B cell (primary cell): Measurements from ENCODE around the gene SLC6A6. TPM values are rescaled to one million over a fixed set of nuclear protein-coding genes. Genes with fewer than 3 reads are reported as not detected.

Experiments used
- ATAC-seq: fragments of 200-7000 bp; cut with Tn5 transposase; one replicate; pipeline ENCODE4 v1.10.0; 2021; ENCODE audit warnings: low read depth, mild to moderate bottlenecking, moderate number of reproducible peaks, moderate library complexity
- CTCF ChIA-PET: fragments of 350-600 bp; sonication (Branson Sonifier 250); formaldehyde crosslinking; loops from one replicate; lab custom pipeline; 2021; ENCODE audit warnings: antibody characterized with exemption, inconsistent platforms; lab: Charles Lee
- POLR2A ChIA-PET: fragments of 350-600 bp; sonication (Branson Sonifier 250); formaldehyde crosslinking; loops from one replicate; lab custom pipeline; 2021; ENCODE audit warnings: antibody characterized with exemption; lab: Charles Lee
- DNase-seq: peaks from one replicate; pipeline ENCODE4 v3.0.0; 2013
- H2AFZ ChIP-seq: 2 replicates; pipeline ENCODE4 v1.6.1; 2012; ENCODE audit warnings: mild to moderate bottlenecking, low read depth, low read length; ENCODE audit not compliant: insufficient read depth, poor library complexity, severe bottlenecking
- H3K27ac ChIP-seq, 2 donors: 1 replicate in 1 of 2; 2 replicates in 1 of 2; pipeline ENCODE4 v1.5.1; 2012 to 2013; ENCODE audit warnings: low read length in 2 of 2, mild to moderate bottlenecking in 2 of 2, moderate library complexity in 1 of 2
- H3K27me3 ChIP-seq, 4 experiments: fragments of 200-600 bp in 1 of 4; sonication (generic) in 1 of 4; replicated peaks in 1 of 4; 1 replicate in 2 of 4; 2 replicates in 2 of 4; pipeline versions ENCODE4 v1.6.1 to v1.7.0; 2013 to 2016; ENCODE audit warnings: low read length in 3 of 4, mild to moderate bottlenecking in 2 of 4, mixed read lengths in 1 of 4, moderate library complexity in 1 of 4; ENCODE audit not compliant: insufficient read depth in 4 of 4, control insufficient read depth in 3 of 4; ENCODE audit errors: control extremely low read depth in 1 of 4
- H3K36me3 ChIP-seq, 2 experiments: replicated peaks in 1 of 2; 1 replicate in 1 of 2; 2 replicates in 1 of 2; pipeline versions ENCODE4 v1.6.1 to v1.7.1; 2013; ENCODE audit warnings: low read length in 1 of 2; ENCODE audit not compliant: insufficient read depth in 2 of 2, control insufficient read depth in 1 of 2; ENCODE audit errors: control extremely low read depth in 1 of 2, extremely low read depth in 1 of 2
- H3K4me1 ChIP-seq, 2 donors: fragments of 200-600 bp in 1 of 2; sonication (generic) in 1 of 2; 1 replicate in 1 of 2; 2 replicates in 1 of 2; pipeline versions ENCODE4 v1.5.1 to v1.6.1; 2013 to 2017; ENCODE audit warnings: low read length in 2 of 2; ENCODE audit not compliant: control insufficient read depth in 2 of 2, insufficient read depth in 2 of 2
- H3K4me2 ChIP-seq: replicated peaks from 2 replicates; pipeline ENCODE3; 2012; ENCODE audit warnings: mild to moderate bottlenecking, low read depth, low read length; ENCODE audit not compliant: poor library complexity, severe bottlenecking
- H3K4me3 ChIP-seq, 5 experiments: fragments of 200-600 bp in 1 of 5; sonication (generic) in 1 of 5; 1 replicate in 3 of 5; 2 replicates in 2 of 5; pipeline versions ENCODE4 v1.5.1 to v1.7.0; 2011 to 2016; ENCODE audit warnings: low read length in 4 of 5, mild to moderate bottlenecking in 4 of 5, low read depth in 2 of 5, control low read depth in 1 of 5, moderate library complexity in 1 of 5; ENCODE audit not compliant: insufficient read depth in 1 of 5; ENCODE audit errors: control extremely low read depth in 1 of 5, extremely low read depth in 1 of 5
- H3K79me2 ChIP-seq: fragments of 200-600 bp; sonication (generic); one replicate; pipeline ENCODE4 v1.6.0; 2016; ENCODE audit warnings: low read length; ENCODE audit not compliant: control insufficient read depth, insufficient read depth
- H3K9ac ChIP-seq: fragments of 200-600 bp; sonication (generic); 2 replicates; pipeline ENCODE4 v1.6.1; 2017; ENCODE audit warnings: mild to moderate bottlenecking, low read length, moderate library complexity
- H3K9me3 ChIP-seq, 3 donors: one replicate each; pipeline versions ENCODE4 v1.6.1 to v1.7.1; 2013; ENCODE audit warnings: low read length in 2 of 3; ENCODE audit not compliant: control insufficient read depth in 2 of 3, insufficient read depth in 1 of 3; ENCODE audit errors: control extremely low read depth in 1 of 3
- H4K20me1 ChIP-seq: 2 replicates; pipeline ENCODE4 v1.6.0; 2012; ENCODE audit warnings: mild to moderate bottlenecking, low read length; ENCODE audit not compliant: insufficient read depth, control insufficient read depth, poor library complexity, severe bottlenecking
- H3K27ac Mint-ChIP-seq: one replicate; pipeline ENCODE4 v1.8.0; 2021; ENCODE audit warnings: mixed read lengths
- H3K27me3 Mint-ChIP-seq: one replicate; pipeline ENCODE4 v1.8.0; 2021; ENCODE audit warnings: mixed read lengths
- H3K4me1 Mint-ChIP-seq: one replicate; pipeline ENCODE4 v1.8.0; 2021; ENCODE audit warnings: mixed read lengths
- H3K4me3 Mint-ChIP-seq: one replicate; pipeline ENCODE4 v1.8.0; 2021; ENCODE audit warnings: mixed read lengths
- H3K9me3 Mint-ChIP-seq: one replicate; pipeline ENCODE4 v1.8.0; 2022; ENCODE audit warnings: mixed read lengths; ENCODE audit not compliant: insufficient read depth
- CTCF ChIP-seq: fragments of 200-600 bp; IDR thresholded peaks from one replicate; pipeline ENCODE4 v1.8.0; 2022; ENCODE audit warnings: antibody characterized with exemption, mild to moderate bottlenecking
- EZH2 ChIP-seq: IDR thresholded peaks from 2 replicates; pipeline ENCODE4 v1.6.1; 2012; ENCODE audit warnings: borderline replicate concordance, low read depth, mild to moderate bottlenecking, moderate library complexity, low read length; ENCODE audit not compliant: insufficient read depth, poor library complexity, severe bottlenecking
- WGBS: methylation state at CpG from one replicate; pipeline ENCODE4 v1.1.5; 2013; ENCODE audit warnings: missing lambda C conversion rate; ENCODE audit not compliant: insufficient coverage; 5-methylcytosine and 5-hydroxymethylcytosine counted together
- intact Hi-C: fragments of 100-400 bp; cut with micrococcal nuclease; formaldehyde crosslinking; loops from one replicate; pipeline ENCODE4 v1.10.0; 2022
- polyA plus RNA-seq: library from polyadenylated mRNA; depleted of rRNA; stranded (reverse); fragments of >200 nt; gene quantifications from 2 replicates; pipeline ENCODE4 v1.2.3, GENCODE V29; 2012
- total RNA-seq, 2 donors: library from RNA; stranded (reverse); fragments of 120-200 nt in 1 of 2; gene quantifications; 1 replicate in 1 of 2; 2 replicates in 1 of 2; pipeline versions ENCODE4 v1.2.3 to v1.2.4, GENCODE V29; 2013 to 2022

SLC6A6 gene
- total and polyA plus RNA-seq, 2 donors (not counting 1 experiment from before 2014, with no cell fraction given): 34.2 to 48.7 TPM

- ATAC-seq (no peak), DNase-seq (no peak)
- H3K9me3 Mint-ChIP-seq: no peaks in the 10 kb centered on the region
- ChIA-PET CTCF (interaction anchor here (1.8 kb wide), 1 partner anchor 8 kb away, joined by 7 read pairs; no protein-coding TSS in a partner anchor), POLR2A (no interaction called here)
- peaks cover 0 to 87% of the 10 kb centered on the region in 2 experiments for H3K36me3 ChIP-seq
- H2AFZ ChIP-seq: no peak overlapping the region
- no peaks in the 10 kb centered on the region for H3K27me3 Mint-ChIP-seq
- H3K27ac ChIP-seq: no peak overlapping the region
- no peaks in the 10 kb centered on the region for H3K4me1 Mint-ChIP-seq
- no peaks in the 10 kb centered on the region for H4K20me1 ChIP-seq
- no peak overlapping the region for H3K4me2 ChIP-seq
- H3K27me3 ChIP-seq: no peaks in the 10 kb centered on the region
- intact Hi-C loops: no loop called here
- H3K27ac Mint-ChIP-seq: no peak overlapping the region
- TF ChIP-seq CTCF (no peak), EZH2 (no peak)
- 98% methylated on average over 6 of the region's 7 CpGs for WGBS
- H3K9me3 ChIP-seq: no peaks in the 10 kb centered on the region
- no peak overlapping the region for H3K4me3 ChIP-seq
- no peaks in the 10 kb centered on the region for H3K79me2 ChIP-seq
- no peak overlapping the region for H3K9ac ChIP-seq
- H3K4me1 ChIP-seq: no peaks in the 10 kb centered on the region
- no peak overlapping the region for H3K4me3 Mint-ChIP-seq
These were observed 73.2 kb downstream of the SLC6A6 start for GRCh38 chr3:14475621-14476020.

GRCh38 chr3:14476583-14477265 lies 74.3 kb downstream of the SLC6A6 start:
- Mint-ChIP-seq H3K27me3 (no peaks in the 10 kb centered on the region), H3K27ac (no peak overlapping the region), H3K4me3 (no peak overlapping the region), H3K4me1 (no peaks in the 10 kb centered on the region), H3K9me3 (no peaks in the 10 kb centered on the region)
- Histone ChIP-seq H3K4me3 (no peak overlapping the region), H3K79me2 (no peaks in the 10 kb centered on the region), H4K20me1 (no peaks in the 10 kb centered on the region), H3K4me1 (no peaks in the 10 kb centered on the region), H3K9me3 (no peaks in the 10 kb centered on the region), H3K36me3 (peaks cover 0 to 88% of the 10 kb centered on the region in 2 experiments), H2AFZ (no peak overlapping the region), H3K27me3 (no peaks in the 10 kb centered on the region), H3K27ac (no peak overlapping the region), H3K9ac (no peak overlapping the region), H3K4me2 (no peak overlapping the region)
- DNase-seq (no peak), ATAC-seq (no peak)
- TF ChIP-seq EZH2: no peak
- no peak for TF ChIP-seq CTCF
- intact Hi-C loops: no loop called here
- ChIA-PET CTCF (interaction anchor here (1.0 to 1.8 kb wide), 2 partner anchors 9 to 77 kb away, joined by 3 to 7 read pairs; no protein-coding TSS in a partner anchor), POLR2A (no interaction called here)
- WGBS: 97% methylated on average over 12 of the region's 13 CpGs
